ENCODE data around the gene PPID.
"Not testable (repeated sequence)": the region's sequence is repeated elsewhere in the genome, so short reads cannot be mapped to it uniquely, and the experiment has no call there.

Gene PPID

GRCh38 chr4:158722917-158723793 is at the start of gene PPID:
Gene PPID (minus strand): TSS chr4:158723396. CDS start chr4:158723288, 108 bp downstream.
- peak; percentile 74 to 81 for DNase-seq

DNA sequence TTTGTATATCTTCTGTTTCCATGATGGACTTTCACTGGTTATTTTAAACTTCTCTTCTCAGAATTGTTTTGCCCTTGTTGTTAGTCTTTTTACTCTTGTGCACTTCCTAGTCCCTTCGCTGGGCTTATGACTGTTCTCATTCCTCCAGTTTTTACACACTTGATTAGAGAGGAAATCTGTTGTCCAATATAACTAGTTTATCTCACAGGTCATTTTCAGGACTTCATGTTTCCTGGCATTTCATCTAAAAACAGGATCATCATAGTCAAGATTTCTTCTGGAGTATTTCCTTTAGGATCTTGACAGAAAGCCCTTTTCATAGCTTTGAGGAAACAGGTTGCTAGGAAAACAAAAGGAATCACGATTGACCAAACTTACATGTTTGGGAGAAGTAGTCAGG is 48.6 kb upstream of the PPID start:
- DNase-seq, result no peak

- no peak for DNase-seq
These were observed 47.5 kb upstream of the PPID start for GRCh38 chr4:158770671-158771070.

DNA sequence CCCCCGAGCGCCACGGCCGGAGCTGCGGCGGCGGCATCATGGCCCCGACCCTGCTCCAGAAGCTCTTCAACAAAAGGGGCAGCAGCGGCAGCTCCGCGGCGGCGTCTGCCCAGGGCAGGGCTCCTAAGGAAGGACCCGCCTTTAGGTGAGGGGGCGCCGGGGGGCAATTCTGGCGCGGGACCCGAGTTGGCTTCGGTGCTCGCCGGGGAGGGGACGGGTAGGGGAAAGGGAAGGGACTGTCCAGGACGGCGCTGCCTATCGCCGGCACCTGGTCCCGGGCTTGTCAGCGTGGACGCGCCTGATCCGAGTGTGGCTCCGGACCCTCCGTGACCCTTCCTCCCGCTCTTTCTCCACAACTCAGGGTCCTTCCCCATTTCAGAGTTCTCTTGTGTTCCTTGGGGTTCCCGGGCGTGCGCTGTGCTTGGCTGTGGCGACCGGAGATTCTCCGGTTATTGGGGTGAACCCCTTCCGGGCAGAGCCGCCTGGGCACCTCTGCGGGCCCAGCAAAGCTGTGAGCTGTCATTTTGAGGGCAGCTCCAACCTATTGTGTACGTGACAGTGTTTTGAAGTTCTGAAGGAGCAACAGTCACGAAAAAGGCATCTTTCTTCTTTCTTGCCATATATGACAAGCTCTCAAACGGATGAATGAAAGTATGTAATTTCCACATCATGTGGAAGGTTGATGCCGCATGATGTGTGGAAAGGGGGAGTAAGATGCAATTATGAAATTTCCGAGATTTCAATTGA is 46.2 kb upstream of the PPID start:
- no peak for DNase-seq

DNA sequence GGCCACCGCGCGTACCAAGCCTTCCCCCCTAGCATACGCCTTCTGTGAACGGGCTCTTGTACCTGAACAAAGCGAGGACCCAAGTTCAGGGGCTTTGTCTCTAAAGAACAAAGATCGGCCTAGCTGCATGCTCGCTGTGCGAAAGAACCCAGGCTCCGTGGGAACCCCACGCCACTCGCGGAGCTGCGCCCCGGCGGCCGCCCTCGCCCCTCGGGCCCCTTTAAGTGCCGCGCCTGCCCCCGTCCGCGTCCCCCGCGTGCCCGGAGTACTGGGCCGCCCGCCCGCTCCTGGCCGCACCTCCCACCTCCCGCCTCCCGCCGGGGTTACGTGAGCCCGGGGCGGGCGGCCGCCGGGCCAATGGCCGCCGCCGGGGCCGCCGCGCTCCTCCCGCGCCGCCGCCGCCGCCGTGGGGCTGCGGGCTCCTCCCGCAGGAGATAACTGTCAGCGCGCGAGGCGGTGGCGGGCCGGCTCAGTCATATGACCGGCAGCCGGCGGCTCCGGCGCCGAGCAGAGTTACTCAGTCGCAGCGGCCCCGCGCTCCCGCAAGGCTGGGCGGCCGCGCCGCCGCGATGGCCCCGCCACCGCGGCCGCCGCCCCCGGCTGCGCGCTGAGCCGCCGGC is 45.5 kb upstream of the PPID start, which contains the start of gene FNIP2:
Gene FNIP2, plus strand, starts transcription at position 472 of the 620 bp plus-strand sequence. CDS start 187 bp downstream, outside the sequence.
- peak; percentile 58 to 74 for DNase-seq

DNA sequence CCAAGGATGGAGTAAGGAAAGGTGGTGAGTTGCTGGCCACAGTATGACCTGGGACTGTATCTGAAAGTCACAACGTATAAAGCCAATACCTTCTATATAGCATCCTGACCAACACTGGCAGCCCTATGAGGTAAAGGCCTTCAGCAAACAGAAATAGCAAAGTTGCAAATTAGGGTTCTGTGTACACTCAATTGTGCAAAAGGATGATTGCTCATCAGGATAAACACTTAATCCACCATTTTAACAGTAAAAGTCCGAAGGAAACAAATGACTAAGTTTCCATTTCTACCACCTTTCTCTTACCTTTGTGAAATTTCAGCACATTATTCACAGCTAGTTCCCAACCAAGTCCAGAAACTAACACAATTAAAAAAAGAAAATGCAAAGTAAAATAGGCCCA is 44.3 kb upstream of the PPID start:
- DNase-seq, result no peak

GRCh38 chr4:158766434-158767044 is 43.3 kb upstream of the PPID start:
- no peak for DNase-seq

GRCh38 chr4:158763462-158763861 is 40.3 kb upstream of the PPID start:
- DNase-seq, result no peak

DNA sequence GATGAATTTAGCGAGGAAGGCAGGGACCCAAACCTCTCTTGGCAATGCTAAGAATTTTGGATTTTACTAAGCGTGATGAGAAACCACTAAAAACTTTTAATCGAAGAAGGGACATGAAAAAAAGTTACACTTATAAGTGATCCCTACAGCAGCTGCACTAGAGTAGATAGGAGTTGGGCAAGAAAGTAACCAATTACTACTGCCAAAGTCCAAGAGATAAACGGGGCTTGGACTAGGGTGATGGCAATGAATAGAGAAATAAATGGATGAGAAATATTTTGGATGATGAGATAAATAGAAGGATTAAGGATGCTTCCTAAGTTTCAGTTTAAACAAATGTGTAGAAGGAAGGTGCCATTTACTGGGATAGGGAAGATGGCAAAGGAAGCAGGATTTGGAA is 39.4 kb upstream of the PPID start:
- no peak for DNase-seq

DNA sequence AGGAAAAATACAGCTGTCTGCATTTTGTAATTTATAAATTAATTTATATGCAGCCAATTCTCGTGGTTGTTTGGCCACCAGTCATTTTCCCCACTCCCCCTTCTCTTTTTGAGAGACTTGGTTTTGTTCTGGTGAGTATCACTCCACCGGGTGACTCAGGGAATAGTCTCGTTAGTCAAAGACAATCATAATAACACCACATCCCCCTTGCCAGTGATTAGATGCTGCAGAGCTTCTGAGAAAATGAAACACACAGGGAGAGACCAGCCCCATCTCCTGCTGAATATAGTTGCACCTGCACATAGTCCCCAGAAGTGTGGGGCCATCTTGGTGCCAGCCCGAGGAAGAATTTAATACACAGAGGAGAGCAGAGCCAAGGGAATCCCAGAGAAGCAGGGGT is 37.7 kb upstream of the PPID start:
- no peak for DNase-seq

DNA sequence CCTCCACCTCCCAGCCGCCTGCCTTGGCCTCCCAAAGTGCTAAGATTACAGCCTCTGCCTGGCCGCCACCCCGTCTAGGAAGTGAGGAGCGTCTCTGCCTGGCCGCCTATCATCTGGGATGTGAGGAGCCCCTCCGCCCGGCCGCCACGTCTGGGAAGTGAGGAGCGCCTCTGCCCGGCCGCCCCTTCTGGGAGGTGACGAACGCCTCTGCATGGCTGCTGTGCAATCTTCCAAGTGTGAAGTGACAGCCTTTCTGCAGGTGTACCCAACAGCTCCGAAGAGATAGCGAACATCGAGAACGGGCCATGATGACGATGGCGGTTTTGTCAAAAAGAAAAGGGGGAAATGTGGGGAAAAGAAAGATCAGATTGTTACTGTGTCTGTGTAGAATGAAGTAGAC is 36.3 kb upstream of the PPID start:
- DNase-seq, result not testable (repeated sequence)

GRCh38 chr4:158758703-158759102 is 35.5 kb upstream of the PPID start:
- DNase-seq, result no peak

- no peak for DNase-seq
These were observed 34.9 kb upstream of the PPID start for GRCh38 chr4:158758142-158758541.

DNA sequence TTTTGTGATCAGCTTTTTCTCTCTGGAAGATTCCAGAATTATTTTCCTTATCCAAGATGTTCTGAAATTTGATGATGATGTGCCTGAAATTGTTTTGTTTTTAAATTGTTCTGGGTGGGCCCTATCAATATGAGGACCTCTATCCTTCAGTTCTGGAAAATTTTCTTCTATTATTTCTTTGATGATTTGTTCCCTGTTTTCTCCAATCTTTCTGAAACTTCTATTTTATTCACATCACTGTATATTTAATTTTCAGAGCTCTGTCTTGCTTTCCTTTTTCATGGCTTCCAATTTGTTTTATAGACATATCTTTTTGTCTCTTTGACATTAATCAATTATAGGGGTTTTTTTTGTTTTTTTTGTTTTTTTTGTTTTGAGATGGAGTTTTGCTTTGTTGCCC is 33.4 kb upstream of the PPID start:
- DNase-seq, result no peak

DNA sequence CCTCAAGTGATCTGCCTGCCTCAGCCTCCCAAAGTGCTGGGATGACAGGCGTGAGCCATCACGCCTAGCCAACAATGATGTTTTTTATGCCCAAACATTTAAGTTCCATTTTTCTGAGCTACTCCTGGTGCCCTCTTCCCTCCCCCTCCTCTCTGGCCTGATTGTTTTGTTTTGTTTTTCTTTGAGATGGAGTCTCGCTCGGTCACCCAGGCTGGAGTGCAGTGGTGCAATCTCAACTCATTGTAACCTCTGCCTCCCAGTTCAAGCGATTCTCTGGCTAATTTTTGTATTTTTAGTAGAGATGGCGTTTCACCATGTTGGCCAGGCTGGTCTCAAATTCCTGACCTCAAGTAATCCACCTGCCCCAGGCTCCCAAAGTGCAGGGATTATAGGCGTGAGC is 32.6 kb upstream of the PPID start:
- DNase-seq, result not testable (repeated sequence)

DNA sequence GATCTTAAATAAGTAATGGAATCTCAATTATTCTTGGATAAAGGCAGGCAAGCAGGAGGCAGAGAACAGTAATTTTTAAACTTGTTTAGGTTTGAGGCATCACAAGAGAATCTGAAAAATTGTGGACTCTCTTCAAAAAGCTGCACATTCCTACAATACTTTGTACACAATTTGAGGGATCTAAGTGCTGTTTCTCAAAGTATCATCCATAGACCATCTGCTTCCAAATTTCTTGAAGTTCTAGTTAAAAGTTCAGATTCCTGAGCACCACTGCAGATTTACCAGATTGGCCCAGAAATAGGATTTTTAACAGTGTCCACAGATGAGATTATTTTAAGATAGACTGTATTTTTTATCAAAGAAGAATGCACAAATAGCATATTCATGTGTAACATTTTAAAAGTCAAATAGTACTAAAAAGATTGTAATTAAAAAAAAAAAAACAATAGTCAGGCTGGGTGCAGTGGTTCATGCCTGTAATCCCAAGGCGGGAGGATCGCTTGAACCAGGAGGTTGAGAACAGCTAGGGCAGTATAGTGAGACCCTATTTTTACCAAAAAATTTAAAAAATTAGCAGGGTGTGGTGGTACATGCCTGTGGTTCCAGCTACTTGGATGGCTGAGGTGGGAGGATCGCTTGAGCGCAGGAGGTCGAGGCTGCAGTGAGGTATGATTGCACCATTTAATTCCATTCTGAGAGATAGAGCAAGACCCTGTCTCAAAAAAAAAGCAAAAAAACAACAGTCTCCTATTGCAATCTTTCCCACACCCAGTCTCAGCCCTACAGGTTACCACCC is 31.4 kb upstream of the PPID start:
- DNase-seq, result no peak

- DNase-seq, result no peak
These were observed 27.2 kb upstream of the PPID start for GRCh38 chr4:158750379-158750778.

DNA sequence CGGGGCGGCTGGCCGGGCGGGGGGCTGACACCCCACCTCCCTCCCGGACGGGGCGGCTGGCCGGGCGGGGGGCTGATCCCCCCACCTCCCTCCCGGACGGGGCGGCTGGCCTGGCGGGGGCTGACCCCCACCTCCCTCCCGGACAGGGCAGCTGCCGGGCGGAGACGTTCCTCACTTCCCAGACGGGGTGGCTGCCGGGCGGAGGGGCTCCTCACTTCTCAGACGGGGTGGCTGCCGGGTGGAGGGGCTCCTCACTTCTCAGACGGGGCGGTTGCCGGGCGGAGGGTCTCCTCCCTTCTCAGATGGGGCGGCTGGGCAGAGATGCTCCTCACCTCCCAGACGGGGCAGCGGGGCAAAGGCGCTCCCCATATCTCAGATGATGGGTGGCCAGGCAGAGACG is 23.3 kb upstream of the PPID start:
- DNase-seq, result not testable (repeated sequence)

- no peak for DNase-seq
These were observed 18.3 kb upstream of the PPID start for GRCh38 chr4:158741326-158742021.

DNA sequence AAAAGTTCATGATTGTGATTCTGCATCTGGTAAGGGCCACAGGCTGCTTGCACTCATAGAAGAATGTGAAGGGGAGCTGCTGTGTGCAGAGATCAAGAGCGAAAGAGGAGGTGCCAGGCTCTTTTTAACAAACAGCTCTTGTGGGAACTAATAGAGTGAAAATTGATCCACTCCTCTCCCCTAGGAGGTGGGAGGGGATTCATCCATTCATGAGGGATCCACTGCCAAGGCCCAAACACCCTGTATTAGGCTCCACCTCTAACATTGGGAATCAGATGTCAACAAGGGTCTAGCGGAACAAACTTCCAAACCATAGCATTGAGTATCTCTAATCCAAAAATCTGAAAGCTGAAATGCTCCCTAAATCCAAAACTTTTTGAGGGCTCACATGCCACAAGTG is 16.4 kb upstream of the PPID start:
- no peak for DNase-seq

GRCh38 chr4:158738866-158739265 is 15.7 kb upstream of the PPID start:
- no peak for DNase-seq
